Muscle layer of colon (tissue), 2 donors: Measurements from ENCODE around the gene DOHH.
A peak's percentile ranks its signal among the peaks of the same experiment; 100 is the strongest.

Experiments
- H3K27ac ChIP-seq: one replicate; pipeline ENCODE4 v1.7.0; 2013; ENCODE audit warnings: low read depth, mild to moderate bottlenecking, low read length, moderate library complexity
- H3K27me3 ChIP-seq, 2 donors: one replicate each; pipeline ENCODE4 v1.7.0; 2013; ENCODE audit warnings: low read length in 2 of 2, mild to moderate bottlenecking in 2 of 2; ENCODE audit not compliant: insufficient read depth in 2 of 2, control insufficient read depth in 1 of 2
- H3K36me3 ChIP-seq: one replicate; pipeline ENCODE4 v1.7.0; 2013; ENCODE audit warnings: mild to moderate bottlenecking, low read length; ENCODE audit not compliant: insufficient read depth
- H3K4me1 ChIP-seq: one replicate; pipeline ENCODE4 v1.7.0; 2013; ENCODE audit warnings: mild to moderate bottlenecking, low read length; ENCODE audit not compliant: insufficient read depth
- H3K4me3 ChIP-seq, 2 donors: one replicate each; pipeline ENCODE4 v1.7.0; 2013; ENCODE audit warnings: low read length in 2 of 2, low read depth in 1 of 2, mild to moderate bottlenecking in 1 of 2, moderate library complexity in 1 of 2
- H3K9ac ChIP-seq: one replicate; pipeline ENCODE4 v1.7.0; 2013; ENCODE audit warnings: low read length
- H3K9me3 ChIP-seq: one replicate; pipeline ENCODE4 v1.7.0; 2013; ENCODE audit warnings: mild to moderate bottlenecking, low read length
- donor health status: abdominal sarcoma.
- donor health status: Adenocarcinoma of cecum.

The DOHH gene

DNA sequence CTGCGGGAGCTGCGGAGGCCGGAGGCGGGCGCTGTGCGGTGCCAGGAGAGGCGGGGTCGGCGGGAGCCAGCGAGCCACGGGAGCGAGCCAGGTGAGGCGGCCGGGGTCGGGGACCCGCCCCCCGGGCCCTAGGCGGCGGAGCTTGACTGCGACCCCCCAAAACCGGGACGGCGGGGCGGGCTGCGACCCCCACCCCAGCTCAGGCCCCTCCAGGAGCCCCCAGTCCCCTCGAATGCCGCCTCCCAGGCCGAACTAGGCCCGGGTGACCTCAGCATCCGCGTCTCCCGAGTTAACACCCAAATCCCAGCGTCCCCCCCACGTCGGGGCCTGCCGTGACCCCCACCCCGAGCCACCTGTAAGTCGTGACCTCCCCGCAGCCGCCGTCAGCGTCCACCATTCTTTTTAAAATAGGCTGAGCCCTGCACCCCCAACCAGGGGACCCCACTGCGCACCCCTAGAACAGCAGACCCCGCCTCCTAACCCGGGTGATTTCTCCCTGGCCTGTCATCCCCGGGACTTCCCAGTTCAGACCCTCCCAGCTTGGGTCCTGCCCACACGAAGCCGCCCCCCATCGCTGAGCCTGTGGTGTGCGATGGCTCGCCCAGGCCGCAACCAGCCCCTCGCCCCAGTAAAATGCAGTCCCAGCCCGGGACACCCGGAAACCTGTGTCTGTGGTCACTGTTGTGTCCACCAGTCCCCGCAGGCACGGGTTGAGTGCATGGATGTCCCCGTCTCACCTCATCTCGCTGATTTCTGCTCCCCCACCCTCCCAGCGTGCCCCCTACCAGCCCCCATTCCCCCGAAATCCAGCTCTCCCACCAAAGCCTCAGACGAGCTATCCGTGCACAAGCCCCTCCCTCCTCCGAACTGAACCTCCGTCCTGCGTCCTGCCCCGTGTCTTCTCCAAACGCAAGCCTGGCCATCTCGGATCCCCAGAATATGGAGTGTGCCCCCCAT is 6.2 kb upstream of the DOHH start:
- Histone ChIP-seq H3K27me3 (no peaks in the 10 kb centered on the region), H3K27ac (peak overlapping the region; percentile 93), H3K9me3 (no peaks in the 10 kb centered on the region), H3K4me1 (peaks cover 4% of the 10 kb centered on the region), H3K4me3 (peak overlapping the region; percentile 78 to 84), H3K9ac (peak overlapping the region; percentile 61), H3K36me3 (peaks cover 16% of the 10 kb centered on the region)

- H3K9me3 ChIP-seq: no peaks in the 10 kb centered on the region
- peak within 1 kb of the TSS; percentile 61 for H3K9ac ChIP-seq
- H3K36me3 ChIP-seq: peaks cover 16% of the 10 kb centered on the region
- H3K4me3 ChIP-seq: peak within 1 kb of the TSS; percentile 78 to 84
- H3K27ac ChIP-seq: peak within 1 kb of the TSS; percentile 93
- peaks cover 8% of the 10 kb centered on the region for H3K4me1 ChIP-seq
- no peaks in the 10 kb centered on the region for H3K27me3 ChIP-seq
Observed at GRCh38 chr19:3505598-3506383, 5.3 kb upstream of the DOHH start, which contains the start of gene FZR1. FZR1 (plus strand) TSS chr19:3506311; CDS start chr19:3522990, 16,679 bp downstream.

DNA sequence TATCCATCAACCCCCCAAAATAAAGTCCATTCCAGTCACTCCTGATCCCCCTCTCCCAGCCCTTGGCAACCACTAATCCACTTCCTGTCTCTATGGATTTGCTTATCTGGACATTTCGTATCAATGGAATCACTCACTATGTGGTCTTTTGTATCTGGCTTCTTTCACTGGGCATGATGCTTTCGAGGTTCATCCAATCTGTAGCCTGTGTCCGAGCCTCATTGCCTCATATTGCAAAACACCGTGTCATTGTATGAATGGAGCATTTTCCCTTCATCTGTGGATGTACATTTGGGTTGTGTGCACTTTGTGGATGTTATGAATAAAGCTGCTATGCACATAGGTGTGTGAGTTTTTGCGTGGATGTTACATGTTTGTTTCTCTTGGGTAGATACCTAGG is 4.3 kb upstream of the DOHH start:
- Histone ChIP-seq H3K9ac (no peak overlapping the region), H3K4me3 (no peak overlapping the region), H3K27ac (no peak overlapping the region), H3K4me1 (peaks cover 13% of the 10 kb centered on the region), H3K27me3 (no peaks in the 10 kb centered on the region), H3K9me3 (no peaks in the 10 kb centered on the region), H3K36me3 (peaks cover 13% of the 10 kb centered on the region)

GRCh38 chr19:3503036-3503572 is 2.6 kb upstream of the DOHH start:
- no peak overlapping the region for H3K9ac ChIP-seq
- no peaks in the 10 kb centered on the region for H3K9me3 ChIP-seq
- H3K4me3 ChIP-seq: no peak overlapping the region
- H3K36me3 ChIP-seq: no peaks in the 10 kb centered on the region
- peaks cover 19% of the 10 kb centered on the region for H3K4me1 ChIP-seq
- no peaks in the 10 kb centered on the region for H3K27me3 ChIP-seq
- no peak overlapping the region for H3K27ac ChIP-seq

GRCh38 chr19:3501780-3502179 is 1.3 kb upstream of the DOHH start:
- H3K27me3 ChIP-seq: no peaks in the 10 kb centered on the region
- no peak overlapping the region for H3K27ac ChIP-seq
- H3K4me3 ChIP-seq: no peak overlapping the region
- H3K36me3 ChIP-seq: peaks cover 6% of the 10 kb centered on the region
- no peak overlapping the region for H3K9ac ChIP-seq
- H3K4me1 ChIP-seq: peaks cover 15% of the 10 kb centered on the region
- no peaks in the 10 kb centered on the region for H3K9me3 ChIP-seq

DNA sequence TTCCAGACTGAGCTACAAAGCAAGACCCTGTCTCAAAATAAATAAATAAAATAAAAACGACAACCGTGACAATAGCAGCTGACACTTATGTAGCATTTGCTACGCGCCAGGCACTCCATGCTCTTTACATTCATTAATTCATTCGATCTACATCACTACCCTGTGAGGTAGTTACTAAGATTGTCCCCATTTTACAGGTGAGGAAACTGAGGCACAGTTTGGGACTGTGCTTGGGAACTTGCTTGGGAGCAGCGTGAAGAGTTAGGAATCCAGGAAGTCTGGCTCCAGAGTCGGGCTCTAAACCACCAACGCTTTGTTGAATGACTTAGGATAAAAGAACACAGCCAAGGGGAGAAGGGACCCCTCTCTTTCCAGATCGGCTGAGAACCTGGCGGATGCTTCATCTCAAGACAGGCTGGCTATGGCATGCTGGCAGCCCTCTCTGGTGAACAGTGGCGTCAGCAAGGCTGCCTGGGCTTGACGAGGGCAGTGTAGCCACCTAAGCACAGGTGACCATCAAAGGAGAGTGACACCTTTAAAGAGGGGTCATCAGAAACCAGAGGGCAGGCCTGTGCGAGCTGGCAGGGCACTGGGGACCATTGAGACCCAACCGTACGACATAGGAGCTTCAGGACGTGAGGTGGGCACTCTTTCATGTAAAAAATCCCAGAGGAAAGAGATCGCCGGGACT is 591 bp downstream of the DOHH start:
- peaks cover 14% of the 10 kb centered on the region for H3K36me3 ChIP-seq
- H3K4me1 ChIP-seq: peaks cover 15% of the 10 kb centered on the region
- H3K9me3 ChIP-seq: no peaks in the 10 kb centered on the region
- no peaks in the 10 kb centered on the region for H3K27me3 ChIP-seq
- peak overlapping the region; percentile 54 for H3K9ac ChIP-seq
- peak overlapping the region; percentile 96 for H3K27ac ChIP-seq
- peak overlapping the region; percentile 88 to 89 for H3K4me3 ChIP-seq

- Histone ChIP-seq H3K9ac (no peak overlapping the region), H3K4me1 (peaks cover 15% of the 10 kb centered on the region), H3K27me3 (no peaks in the 10 kb centered on the region), H3K27ac (no peak overlapping the region), H3K9me3 (no peaks in the 10 kb centered on the region), H3K4me3 (no peak overlapping the region), H3K36me3 (peaks cover 14% of the 10 kb centered on the region)
Observed at GRCh38 chr19:3497757-3498520, 2.5 kb downstream of the DOHH start.

- no peak overlapping the region for H3K27ac ChIP-seq
- peaks cover 15% of the 10 kb centered on the region for H3K4me1 ChIP-seq
- no peak overlapping the region for H3K4me3 ChIP-seq
Observed at GRCh38 chr19:3496392-3497273, 3.8 kb downstream of the DOHH start.

GRCh38 chr19:3494559-3494958 is 5.9 kb downstream of the DOHH start:
- Histone ChIP-seq H3K27me3 (no peaks in the 10 kb centered on the region), H3K36me3 (peaks cover 22% of the 10 kb centered on the region), H3K9me3 (no peaks in the 10 kb centered on the region), H3K9ac (no peak overlapping the region), H3K4me3 (no peak overlapping the region), H3K27ac (no peak overlapping the region), H3K4me1 (peaks cover 5% of the 10 kb centered on the region)

More at GRCh38 chr19:3496392-3497273, 3.8 kb downstream of the DOHH start:
- Histone ChIP-seq H3K36me3 (peaks cover 18% of the 10 kb centered on the region), H3K9me3 (no peaks in the 10 kb centered on the region), H3K27me3 (no peaks in the 10 kb centered on the region), H3K9ac (no peak overlapping the region)

GRCh38 chr19:3494051-3494450 is 6.4 kb downstream of the DOHH start:
- Histone ChIP-seq H3K9me3 (no peaks in the 10 kb centered on the region), H3K27ac (no peak overlapping the region), H3K36me3 (peaks cover 22% of the 10 kb centered on the region), H3K4me3 (no peak overlapping the region), H3K27me3 (no peaks in the 10 kb centered on the region), H3K4me1 (no peaks in the 10 kb centered on the region), H3K9ac (no peak overlapping the region)
